Measurements from ENCODE around the gene CCDC146.
"Not testable (repeated sequence)": the region's sequence is repeated elsewhere in the genome, so short reads cannot be mapped to it uniquely, and the experiment has no call there.

The CCDC146 gene

DNA sequence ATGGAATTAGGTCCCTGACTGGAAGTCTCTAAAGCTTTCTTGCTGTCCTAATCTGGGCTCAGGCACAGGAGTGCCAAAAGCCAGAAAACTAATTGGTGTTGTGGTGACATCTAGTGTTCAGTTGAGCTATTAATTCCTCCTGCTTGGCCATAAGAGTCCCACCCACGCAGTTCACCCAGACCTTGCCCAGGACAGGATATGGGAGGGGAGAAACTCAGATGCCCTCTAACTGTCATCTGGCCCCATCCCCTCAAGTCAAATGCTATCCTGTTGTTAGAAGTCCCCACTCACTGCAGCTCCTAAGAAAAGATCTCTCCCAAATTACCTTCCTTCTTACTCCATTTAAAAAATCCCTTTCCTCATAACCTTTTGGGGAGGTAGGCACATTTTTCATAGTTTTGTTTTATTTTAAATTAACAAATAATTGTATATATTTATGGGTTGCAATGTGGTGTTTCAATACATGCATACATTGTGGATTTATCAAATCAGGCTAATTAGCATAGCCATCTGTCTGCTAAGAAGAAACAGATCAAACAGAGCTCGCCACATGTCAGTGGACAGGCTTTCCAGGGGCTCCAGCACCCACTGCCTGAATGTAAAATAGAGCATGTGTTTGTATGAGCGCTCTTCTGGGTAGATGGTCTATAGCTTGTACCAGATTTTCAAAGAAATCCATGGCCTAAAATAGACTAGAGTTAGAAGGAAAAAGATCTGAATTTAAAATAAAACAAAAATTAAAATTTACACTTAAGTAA lies 209.7 kb downstream of the CCDC146 start:
- DNase-seq, result peak; percentile 90
- no peaks in the 10 kb centered on the region for H3K27me3 ChIP-seq (ENCODE audit: insufficient read depth, low read depth, severe bottlenecking)
- peak overlapping the region; percentile 73 for H3K27ac ChIP-seq
- H3K9me3 ChIP-seq (ENCODE audit: severe bottlenecking), result no peaks in the 10 kb centered on the region
- H3K36me3 ChIP-seq, result no peaks in the 10 kb centered on the region
- TF ChIP-seq, protein P1, sequence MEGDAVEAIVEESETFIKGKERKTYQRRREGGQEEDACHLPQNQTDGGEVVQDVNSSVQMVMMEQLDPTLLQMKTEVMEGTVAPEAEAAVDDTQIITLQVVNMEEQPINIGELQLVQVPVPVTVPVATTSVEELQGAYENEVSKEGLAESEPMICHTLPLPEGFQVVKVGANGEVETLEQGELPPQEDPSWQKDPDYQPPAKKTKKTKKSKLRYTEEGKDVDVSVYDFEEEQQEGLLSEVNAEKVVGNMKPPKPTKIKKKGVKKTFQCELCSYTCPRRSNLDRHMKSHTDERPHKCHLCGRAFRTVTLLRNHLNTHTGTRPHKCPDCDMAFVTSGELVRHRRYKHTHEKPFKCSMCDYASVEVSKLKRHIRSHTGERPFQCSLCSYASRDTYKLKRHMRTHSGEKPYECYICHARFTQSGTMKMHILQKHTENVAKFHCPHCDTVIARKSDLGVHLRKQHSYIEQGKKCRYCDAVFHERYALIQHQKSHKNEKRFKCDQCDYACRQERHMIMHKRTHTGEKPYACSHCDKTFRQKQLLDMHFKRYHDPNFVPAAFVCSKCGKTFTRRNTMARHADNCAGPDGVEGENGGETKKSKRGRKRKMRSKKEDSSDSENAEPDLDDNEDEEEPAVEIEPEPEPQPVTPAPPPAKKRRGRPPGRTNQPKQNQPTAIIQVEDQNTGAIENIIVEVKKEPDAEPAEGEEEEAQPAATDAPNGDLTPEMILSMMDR (IDR thresholded peaks at IDR 0.05; ENCODE audit: low read depth, low read length), result peak; percentile 56
- H3K4me3 ChIP-seq (ENCODE audit: low read depth, low read length), result peak overlapping the region; percentile 12

DNA sequence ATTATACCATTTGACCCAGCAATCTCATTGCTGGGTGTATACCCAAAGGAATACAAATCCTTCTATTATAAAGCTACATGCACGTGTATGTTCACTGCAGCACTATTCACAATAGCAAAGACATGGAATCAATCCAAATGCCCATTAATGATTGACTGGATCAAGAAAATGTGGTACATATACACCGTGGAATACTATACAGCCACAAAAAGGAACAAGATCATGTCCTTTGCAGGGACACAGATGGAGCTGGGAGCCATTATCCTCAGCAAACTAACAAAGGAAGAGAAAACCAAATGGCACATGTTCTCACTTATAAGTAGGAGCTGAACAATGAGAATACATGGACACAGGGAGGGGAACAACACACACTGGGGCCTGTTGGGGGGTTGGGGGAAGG lies 211.6 kb downstream of the CCDC146 start:
- not testable (repeated sequence) for DNase-seq; H3K9me3 ChIP-seq (ENCODE audit: severe bottlenecking); H3K4me3 ChIP-seq (ENCODE audit: low read depth, low read length); H3K36me3 ChIP-seq; H3K27ac ChIP-seq; H3K27me3 ChIP-seq (ENCODE audit: insufficient read depth, low read depth, severe bottlenecking)

DNA sequence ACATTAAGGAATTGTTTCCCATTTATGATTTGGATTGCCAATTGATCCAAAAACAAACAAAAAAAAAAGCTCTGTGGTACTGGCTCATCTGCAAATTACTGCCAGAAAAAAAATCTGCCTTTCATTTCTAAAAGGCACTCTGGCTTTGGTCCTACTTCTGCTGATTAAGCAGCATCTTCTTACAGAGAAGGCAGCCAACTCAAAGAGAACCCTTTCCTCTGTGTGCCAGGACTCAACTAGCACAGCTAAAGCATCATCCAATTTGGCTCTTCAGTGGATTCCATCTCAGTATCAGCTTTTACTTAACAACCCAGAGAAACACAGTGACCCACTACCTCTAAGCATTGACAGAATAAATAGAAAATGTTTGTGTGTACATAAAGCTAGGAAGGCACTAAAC lies 213.2 kb downstream of the CCDC146 start:
- H3K27ac ChIP-seq, result no peak overlapping the region
- H3K4me3 ChIP-seq (ENCODE audit: low read depth, low read length), result no peak overlapping the region
- no peaks in the 10 kb centered on the region for H3K27me3 ChIP-seq (ENCODE audit: insufficient read depth, low read depth, severe bottlenecking)
- no peaks in the 10 kb centered on the region for H3K9me3 ChIP-seq (ENCODE audit: severe bottlenecking)
- TF ChIP-seq, protein P1 (IDR thresholded peaks at IDR 0.05; ENCODE audit: low read depth, low read length), result no peak
- no peak for DNase-seq
- H3K36me3 ChIP-seq, result no peaks in the 10 kb centered on the region

DNA sequence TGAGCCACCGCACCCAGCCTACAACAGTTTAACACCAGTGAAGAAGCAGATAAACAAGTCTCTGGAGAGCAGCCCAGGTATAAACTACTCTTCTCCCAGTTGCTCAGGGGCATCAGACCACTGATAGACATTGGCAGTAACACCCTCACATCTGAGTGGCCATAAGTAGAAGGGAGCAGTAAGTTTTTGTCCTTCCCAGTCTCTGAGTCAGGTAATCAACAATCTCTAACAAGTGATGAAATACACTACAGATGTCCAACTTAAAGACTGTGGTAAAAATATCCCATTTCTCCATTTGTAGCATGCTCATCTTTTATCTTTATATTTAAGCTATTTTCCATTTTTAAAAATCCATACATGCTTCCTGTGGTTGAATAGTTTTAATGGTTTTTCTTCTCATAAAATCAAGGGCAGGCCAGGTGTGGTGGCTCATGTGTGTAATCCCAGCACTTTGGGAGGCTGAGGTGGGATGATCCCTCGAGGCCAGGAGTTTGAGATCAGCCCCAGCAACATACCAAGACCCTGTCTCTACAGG lies 215.1 kb downstream of the CCDC146 start:
- no peaks in the 10 kb centered on the region for H3K9me3 ChIP-seq (ENCODE audit: severe bottlenecking)
- H3K36me3 ChIP-seq, result no peaks in the 10 kb centered on the region
- H3K4me3 ChIP-seq (ENCODE audit: low read depth, low read length), result no peak overlapping the region
- TF ChIP-seq, protein P1 (IDR thresholded peaks at IDR 0.05; ENCODE audit: low read depth, low read length), result no peak
- H3K27me3 ChIP-seq (ENCODE audit: insufficient read depth, low read depth, severe bottlenecking), result no peaks in the 10 kb centered on the region
- no peak for DNase-seq
- no peak overlapping the region for H3K27ac ChIP-seq

DNA sequence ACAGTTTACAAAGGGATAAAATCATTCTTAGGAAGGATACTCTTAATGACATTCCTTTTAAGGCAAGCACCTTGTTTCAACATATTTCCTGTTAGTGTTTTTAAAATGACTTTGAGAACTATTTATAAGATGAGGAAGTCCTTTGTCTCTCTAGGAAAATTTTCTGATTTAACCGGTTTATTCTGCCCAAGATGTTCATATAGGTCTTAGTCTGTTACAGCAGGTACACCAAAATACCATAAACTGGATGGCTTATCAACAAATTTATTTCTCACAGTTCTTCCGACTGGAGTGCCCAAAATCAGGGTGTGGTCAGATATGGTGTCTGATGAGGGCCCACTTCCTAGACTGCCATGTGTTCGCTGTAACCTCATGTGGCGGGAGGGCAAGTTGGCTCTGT lies 215.8 kb downstream of the CCDC146 start:
- H3K4me3 ChIP-seq (ENCODE audit: low read depth, low read length), result no peak overlapping the region
- DNase-seq, result no peak
- H3K9me3 ChIP-seq (ENCODE audit: severe bottlenecking), result no peaks in the 10 kb centered on the region
- H3K36me3 ChIP-seq, result no peaks in the 10 kb centered on the region
- no peaks in the 10 kb centered on the region for H3K27me3 ChIP-seq (ENCODE audit: insufficient read depth, low read depth, severe bottlenecking)
- TF ChIP-seq, protein P1 (IDR thresholded peaks at IDR 0.05; ENCODE audit: low read depth, low read length), result no peak
- H3K27ac ChIP-seq, result no peak overlapping the region

DNA sequence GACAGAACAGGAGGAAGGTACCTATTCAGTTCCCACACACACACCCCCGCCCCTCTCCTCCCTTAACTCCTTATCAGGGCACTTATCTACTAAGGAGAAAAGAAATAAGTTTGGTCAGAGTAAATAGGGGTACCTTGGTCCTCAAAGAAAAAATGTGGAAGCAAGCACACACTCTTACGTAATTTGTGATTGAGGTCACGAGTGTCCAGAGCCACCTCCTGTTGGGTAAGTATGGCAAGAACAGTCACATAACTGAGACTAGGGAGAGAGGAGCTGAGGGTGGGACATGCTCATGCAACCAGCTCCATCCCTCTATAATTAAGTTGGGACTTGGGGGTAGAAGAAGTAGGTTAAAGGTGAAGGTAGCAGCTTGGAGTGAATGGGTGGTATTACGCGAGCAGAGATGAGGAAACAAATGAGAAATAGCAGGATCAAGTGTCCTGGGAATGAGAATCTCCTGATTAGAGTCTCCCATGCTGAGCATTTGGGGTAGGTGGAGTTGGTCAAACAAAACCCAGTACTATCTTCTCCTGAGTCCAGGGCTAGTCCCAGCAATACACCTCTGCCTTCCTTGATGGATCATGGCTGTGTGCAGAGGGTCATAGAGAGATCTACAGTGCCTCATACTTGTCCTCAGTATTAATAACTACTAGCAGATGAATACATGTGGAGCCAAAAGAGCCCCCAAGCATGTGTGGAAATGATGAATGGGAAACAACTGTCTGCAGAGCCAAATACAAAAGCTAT lies 216.6 kb downstream of the CCDC146 start:
- no peaks in the 10 kb centered on the region for H3K36me3 ChIP-seq
- H3K9me3 ChIP-seq (ENCODE audit: severe bottlenecking), result no peaks in the 10 kb centered on the region
- no peak overlapping the region for H3K27ac ChIP-seq
- no peaks in the 10 kb centered on the region for H3K27me3 ChIP-seq (ENCODE audit: insufficient read depth, low read depth, severe bottlenecking)
- no peak for DNase-seq
- H3K4me3 ChIP-seq (ENCODE audit: low read depth, low read length), result no peak overlapping the region
- TF ChIP-seq, protein P1 (IDR thresholded peaks at IDR 0.05; ENCODE audit: low read depth, low read length), result no peak
